C4-2B (cell line): ENCODE results near the gene ADAMTS13.
"Not testable (repeated sequence)": the region's sequence is repeated elsewhere in the genome, so short reads cannot be mapped to it uniquely, and the experiment has no call there.

Experiments
- H3K27ac ChIP-seq: fragments of 450-650 bp; 2 replicates; pipeline ENCODE4 v1.5.1; 2017
- CTCF ChIP-seq: fragments of 450-650 bp; conservative IDR thresholded peaks from 2 replicates; pipeline ENCODE4 v1.5.1; 2017; ENCODE audit warnings: mild to moderate bottlenecking
- ZFX ChIP-seq: fragments of 450-650 bp; IDR thresholded peaks from 2 replicates; pipeline ENCODE4 v1.6.1; 2017

The ADAMTS13 gene

DNA sequence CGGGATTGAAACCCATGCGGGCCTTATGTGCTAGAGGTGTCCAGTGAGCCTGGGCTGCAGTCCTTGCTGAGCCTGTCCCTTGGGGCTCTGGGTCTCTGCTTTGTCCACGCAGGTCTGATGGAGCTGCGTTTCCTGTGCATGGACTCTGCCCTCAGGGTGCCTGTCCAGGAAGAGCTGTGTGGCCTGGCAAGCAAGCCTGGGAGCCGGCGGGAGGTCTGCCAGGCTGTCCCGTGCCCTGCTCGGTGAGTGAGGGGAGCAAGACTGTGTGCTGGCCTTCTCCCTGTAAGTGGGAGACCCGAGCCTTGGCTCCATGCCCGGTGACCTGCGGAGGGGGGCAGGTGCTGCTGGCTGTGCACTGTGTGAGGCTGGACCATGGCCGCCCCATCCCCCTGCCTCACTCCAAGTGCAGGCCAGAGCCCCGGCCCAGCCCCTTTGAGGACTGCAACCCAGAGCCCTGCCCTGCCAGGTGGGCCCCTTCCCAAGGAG is 26.4 kb downstream of the ADAMTS13 start:
- no peak overlapping the region for H3K27ac ChIP-seq
- TF ChIP-seq CTCF = no peak
- no peak for TF ChIP-seq ZFX

DNA sequence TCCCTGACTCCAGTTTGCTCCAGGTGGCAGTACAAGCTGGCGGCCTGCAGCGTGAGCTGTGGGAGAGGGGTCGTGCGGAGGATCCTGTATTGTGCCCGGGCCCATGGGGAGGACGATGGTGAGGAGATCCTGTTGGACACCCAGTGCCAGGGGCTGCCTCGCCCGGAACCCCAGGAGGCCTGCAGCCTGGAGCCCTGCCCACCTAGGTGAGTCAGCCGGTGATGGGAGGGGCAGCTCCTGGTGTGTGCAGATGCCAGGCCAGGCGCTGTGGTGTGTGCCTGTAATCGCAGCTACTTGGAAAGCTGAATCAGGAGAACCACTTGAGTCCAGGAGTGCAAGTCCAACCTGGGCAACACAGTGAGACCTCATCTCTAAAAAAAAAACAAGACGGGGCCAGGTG is 27.6 kb downstream of the ADAMTS13 start:
- no peak overlapping the region for H3K27ac ChIP-seq
- TF ChIP-seq CTCF = no peak
- no peak for TF ChIP-seq ZFX

GRCh38 chr9:133451865-133452264 is 29.7 kb downstream of the ADAMTS13 start:
- H3K27ac ChIP-seq = not testable (repeated sequence)

DNA sequence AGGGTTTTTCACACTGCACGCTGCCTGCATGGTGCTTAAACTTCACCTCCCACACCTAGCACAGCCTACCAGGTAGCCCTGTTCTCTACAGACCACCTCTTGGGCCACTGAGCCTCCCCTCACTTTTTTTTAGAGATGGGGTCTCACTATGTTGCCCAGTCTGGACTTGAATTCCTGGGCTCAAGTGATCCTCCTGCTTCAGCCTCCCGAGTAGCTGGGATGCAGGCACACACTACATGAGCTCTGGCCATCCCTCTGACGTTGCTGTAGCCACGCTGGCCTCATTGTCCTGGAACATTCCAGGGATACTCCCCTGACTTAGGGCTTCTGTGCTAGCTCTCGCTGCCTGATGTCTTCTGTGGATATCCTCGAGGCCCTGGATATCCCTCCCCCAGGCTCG is 30.4 kb downstream of the ADAMTS13 start:
- no peak for TF ChIP-seq ZFX
- no peak for TF ChIP-seq CTCF
- H3K27ac ChIP-seq = no peak overlapping the region

DNA sequence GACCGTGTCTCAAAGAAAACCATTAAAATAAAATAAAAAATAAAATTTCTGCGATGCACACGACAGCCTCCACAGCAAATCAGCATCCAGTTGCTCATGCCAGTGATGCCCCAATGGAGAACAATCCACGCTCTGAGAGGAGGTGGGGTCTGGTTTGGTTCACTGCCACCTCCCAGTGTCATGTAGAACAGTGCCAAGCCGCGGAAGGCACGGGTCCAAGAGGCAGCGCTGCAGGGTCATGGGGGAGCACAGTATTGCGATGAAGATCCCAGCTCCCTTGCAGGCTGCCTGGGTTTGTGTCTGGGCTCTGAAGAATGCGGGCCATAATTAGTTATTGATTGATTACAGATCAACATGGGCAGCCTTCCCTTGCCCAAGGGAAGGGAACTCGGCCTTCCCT is 31.5 kb downstream of the ADAMTS13 start:
- TF ChIP-seq ZFX (no peak), CTCF (no peak)

GRCh38 chr9:133454325-133454724 is 32.2 kb downstream of the ADAMTS13 start:
- TF ChIP-seq CTCF = no peak
- TF ChIP-seq ZFX = no peak
- H3K27ac ChIP-seq = no peak overlapping the region

More for the DNA sequence above, 31.5 kb downstream of the ADAMTS13 start:
- H3K27ac ChIP-seq = no peak overlapping the region

DNA sequence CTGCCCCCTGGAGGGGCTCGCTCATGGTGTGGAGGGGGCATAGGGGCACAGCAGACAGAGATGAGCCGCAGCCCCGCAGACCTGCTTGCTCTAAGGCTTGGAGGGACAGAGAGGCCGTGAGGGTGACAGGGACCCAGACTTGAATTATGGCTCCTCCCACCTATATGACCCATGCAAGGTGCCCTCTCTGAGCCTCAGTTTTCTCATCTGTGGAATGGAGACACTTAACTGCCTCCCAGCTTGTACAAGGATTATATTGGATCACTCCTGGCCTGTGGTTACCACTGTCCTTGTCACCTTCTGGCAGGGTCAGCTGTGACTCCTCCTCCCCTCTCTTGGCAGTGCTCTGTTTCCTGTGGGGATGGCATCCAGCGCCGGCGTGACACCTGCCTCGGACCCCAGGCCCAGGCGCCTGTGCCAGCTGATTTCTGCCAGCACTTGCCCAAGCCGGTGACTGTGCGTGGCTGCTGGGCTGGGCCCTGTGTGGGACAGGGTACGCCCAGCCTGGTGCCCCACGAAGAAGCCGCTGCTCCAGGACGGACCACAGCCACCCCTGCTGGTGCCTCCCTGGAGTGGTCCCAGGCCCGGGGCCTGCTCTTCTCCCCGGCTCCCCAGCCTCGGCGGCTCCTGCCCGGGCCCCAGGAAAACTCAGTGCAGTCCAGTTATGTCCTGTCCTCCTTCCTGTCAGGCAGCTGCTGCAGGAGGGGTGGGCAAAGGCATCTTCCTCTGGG is 32.9 kb downstream of the ADAMTS13 start:
- no peak overlapping the region for H3K27ac ChIP-seq
- TF ChIP-seq ZFX (no peak), CTCF (no peak)

DNA sequence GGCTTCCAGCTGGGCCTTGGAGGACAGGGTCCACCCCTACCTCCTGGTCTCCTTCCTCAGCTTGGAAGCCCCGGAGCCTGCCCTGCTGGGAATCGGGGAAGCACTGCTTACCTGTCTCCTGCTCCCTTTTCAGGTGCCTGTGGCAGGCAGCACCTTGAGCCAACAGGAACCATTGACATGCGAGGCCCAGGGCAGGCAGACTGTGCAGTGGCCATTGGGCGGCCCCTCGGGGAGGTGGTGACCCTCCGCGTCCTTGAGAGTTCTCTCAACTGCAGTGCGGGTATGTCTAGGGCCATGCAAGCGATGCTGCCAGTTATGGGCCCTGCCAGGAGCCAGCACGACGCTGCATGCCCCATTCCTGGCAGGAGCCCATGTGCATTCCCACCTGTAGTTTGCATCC is 33.8 kb downstream of the ADAMTS13 start:
- no peak for TF ChIP-seq CTCF
- TF ChIP-seq ZFX = no peak
- H3K27ac ChIP-seq = no peak overlapping the region
